GM13976 (cell line): Measurements from ENCODE around the gene TFAP2E.

Experiments
- DNase-seq: peaks from one replicate; pipeline ENCODE4 v3.0.0; 2012; ENCODE audit warnings: low spot score
- in situ Hi-C: fragments of 300-500 bp; cut with MboI; formaldehyde crosslinking; loops from one replicate; pipeline ENCODE4 v1.12.0; 2022; ENCODE audit warnings: low sequenced_read_pairs, mixed read lengths, inconsistent platforms; ENCODE audit not compliant: unreplicated experiment
- TF ChIP-seq, protein P1 (sequence below): IDR thresholded peaks from 2 replicates; pipeline ENCODE4 v1.5.1; 2012; ENCODE audit warnings: borderline replicate concordance, mild to moderate bottlenecking; ENCODE audit not compliant: insufficient read depth; ENCODE audit errors: extremely low read depth, missing control alignments, control extremely low read depth

TFAP2E gene

DNA sequence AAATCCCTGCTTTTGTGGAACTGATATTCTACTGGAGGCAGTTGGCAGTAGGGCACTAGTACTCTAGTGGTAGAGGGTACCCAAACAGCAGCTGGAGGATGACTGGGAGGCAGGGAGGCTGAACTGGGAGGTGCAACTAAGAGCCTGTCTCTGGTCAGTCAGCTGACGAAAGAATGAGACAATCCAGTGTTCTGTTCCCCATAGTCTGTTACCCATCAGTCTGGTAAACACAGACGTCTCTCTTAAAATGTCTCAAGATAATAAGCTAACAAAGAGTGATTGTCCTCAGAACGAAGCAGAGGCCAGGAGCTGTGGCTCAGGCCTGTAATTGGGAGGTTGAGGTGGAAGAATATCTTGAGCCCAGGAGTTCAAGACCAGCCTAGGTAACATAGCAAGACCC lies 30.4 kb downstream of the TFAP2E start:
- no peak for DNase-seq
- TF ChIP-seq, protein P1, sequence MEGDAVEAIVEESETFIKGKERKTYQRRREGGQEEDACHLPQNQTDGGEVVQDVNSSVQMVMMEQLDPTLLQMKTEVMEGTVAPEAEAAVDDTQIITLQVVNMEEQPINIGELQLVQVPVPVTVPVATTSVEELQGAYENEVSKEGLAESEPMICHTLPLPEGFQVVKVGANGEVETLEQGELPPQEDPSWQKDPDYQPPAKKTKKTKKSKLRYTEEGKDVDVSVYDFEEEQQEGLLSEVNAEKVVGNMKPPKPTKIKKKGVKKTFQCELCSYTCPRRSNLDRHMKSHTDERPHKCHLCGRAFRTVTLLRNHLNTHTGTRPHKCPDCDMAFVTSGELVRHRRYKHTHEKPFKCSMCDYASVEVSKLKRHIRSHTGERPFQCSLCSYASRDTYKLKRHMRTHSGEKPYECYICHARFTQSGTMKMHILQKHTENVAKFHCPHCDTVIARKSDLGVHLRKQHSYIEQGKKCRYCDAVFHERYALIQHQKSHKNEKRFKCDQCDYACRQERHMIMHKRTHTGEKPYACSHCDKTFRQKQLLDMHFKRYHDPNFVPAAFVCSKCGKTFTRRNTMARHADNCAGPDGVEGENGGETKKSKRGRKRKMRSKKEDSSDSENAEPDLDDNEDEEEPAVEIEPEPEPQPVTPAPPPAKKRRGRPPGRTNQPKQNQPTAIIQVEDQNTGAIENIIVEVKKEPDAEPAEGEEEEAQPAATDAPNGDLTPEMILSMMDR, result no peak
- in situ Hi-C loops, result no loop called here

DNA sequence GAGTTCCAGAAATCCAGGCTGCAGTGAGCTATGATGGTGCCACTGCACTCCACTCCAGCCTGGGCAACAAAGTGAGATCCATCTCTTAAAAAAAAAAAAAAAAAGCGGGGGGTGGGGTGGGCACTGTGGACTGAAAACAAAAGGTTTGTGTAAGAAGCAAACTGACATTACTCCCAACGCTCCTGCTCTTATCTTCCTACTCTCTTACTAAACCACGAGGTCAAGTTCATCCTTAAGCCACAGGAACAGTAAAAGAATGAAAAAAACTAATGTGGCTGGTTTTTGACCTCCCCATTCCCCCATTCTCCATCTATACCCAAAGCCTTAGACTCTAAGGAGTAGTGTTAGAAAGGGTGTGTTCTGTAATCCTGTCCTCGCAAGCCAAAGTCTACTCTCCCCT lies 30.8 kb downstream of the TFAP2E start:
- TF ChIP-seq, protein P1, result no peak
- DNase-seq, result no peak
- in situ Hi-C loops, result no loop called here

DNA sequence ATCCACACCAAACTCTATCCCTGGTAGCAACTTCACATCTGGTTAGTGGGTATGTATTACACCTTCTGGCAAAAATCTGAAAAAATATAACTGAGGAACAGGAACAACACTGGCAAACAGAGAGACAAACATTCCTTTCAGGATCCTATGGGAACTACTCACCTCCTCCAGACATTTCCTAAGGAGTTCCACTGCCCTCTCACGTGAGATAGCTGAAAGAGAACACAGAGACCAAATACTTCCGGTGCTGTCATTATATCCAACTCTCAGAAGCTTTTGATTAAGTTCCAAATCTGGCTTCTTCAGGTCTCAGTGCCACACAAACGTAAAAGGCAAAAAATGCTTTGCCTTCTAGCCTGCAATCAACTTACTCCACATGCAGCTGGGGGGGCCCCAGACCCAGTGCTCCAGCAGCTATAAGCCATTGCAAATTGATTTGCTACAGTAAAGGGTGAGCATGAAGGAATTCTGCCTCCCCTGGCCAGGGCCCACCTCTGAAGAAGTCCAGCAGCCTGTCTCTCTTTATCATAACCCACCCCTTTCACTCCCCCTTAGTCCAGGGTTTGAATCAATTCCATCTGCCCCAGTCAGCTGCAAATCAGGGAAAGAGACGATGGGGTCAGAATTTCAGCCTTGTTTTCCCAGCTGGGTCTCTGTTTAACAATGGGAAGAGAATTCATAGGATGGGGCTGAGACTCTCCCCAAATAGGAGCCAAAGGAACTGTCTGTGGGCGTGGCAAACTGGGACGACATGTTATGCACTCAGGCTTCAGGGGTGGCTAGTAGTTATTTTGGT lies 32.2 kb downstream of the TFAP2E start:
- TF ChIP-seq, protein P1, result no peak
- no peak for DNase-seq
- in situ Hi-C loops, result no loop called here

DNA sequence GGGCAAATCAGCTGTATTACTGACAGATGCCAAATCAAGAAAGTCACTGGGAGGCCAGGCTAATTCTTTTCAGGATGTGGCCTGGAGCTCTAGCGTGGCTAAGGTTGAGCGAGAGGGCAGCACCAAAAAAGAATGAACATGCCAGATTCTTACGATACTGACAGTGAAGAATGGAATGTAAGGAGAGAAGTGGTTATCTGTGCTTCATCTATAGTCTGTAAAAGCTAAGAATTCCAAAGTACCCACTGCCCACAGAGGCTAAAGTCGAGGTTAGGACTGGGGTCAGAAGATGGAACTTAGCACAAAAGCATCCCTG lies 32.7 kb downstream of the TFAP2E start:
- in situ Hi-C loops, result no loop called here
- TF ChIP-seq, protein P1, result no peak
- no peak for DNase-seq

DNA sequence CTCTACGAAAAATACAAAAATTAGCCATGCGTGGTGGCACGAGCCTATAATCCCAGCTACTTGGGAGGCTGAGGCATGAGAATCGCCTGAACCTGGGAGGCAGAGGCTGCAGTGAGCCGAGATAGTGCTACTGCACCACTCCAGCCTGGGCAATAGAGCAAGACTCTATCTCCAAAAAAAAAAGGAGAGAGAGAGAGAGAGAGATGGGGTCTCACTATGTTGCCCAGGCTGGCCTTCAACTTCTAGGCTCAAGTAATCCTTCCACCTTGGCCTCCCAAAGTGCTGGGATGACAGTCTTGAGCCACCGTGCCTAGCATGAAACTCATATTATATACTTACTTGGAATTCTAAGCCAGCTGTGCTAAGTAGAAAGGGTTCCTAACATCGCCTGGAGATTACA lies 38.5 kb downstream of the TFAP2E start:
- TF ChIP-seq, protein P1, result no peak
- DNase-seq, result no peak
- in situ Hi-C loops, result no loop called here

DNA sequence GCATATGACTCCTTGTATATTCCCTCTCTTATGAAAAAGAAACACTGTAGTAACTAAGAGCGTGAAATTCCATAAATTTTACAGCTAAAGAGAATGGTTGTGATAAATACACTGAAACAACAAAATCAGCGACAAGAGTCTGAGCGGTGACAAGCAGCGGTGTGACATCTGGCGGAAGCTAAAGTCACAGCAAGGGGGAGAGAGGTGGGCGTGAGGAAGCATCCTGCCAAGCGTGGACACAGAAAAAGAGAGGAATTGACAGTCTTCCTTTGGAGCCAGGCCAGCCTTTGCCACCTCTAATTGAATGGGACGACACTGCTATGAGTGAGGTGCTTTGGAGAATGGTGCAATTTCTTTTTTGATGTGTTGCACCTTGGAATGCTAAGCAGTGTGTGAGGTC lies 42.3 kb downstream of the TFAP2E start:
- TF ChIP-seq, protein P1, result no peak
- DNase-seq, result no peak
- in situ Hi-C loops, result no loop called here
